Tibial artery (tissue), 4 donors: ENCODE measurements around the gene AHRR.
"Not testable (repeated sequence)": the region's sequence is repeated elsewhere in the genome, so short reads cannot be mapped to it uniquely, and the experiment has no call there.

ENCODE experiments used
- DNase-seq, 2 donors: peaks; one replicate each; pipeline ENCODE4 v3.0.0-alpha.2; 2019
- H3K27ac ChIP-seq, 2 donors: fragments of 200-600 bp; sonication (generic) in 1 of 2; 1 replicate in 1 of 2; 2 replicates in 1 of 2; pipeline ENCODE4 v1.5.1; 2018 to 2019; ENCODE audit warnings: mild to moderate bottlenecking in 1 of 2
- H3K27me3 ChIP-seq, 2 donors: fragments of 200-600 bp; sonication (generic) in 1 of 2; one replicate each; pipeline versions ENCODE4 v1.5.1 to v1.6.0; 2016 to 2019
- H3K36me3 ChIP-seq, 3 donors: fragments of 200-600 bp; sonication (generic) in 2 of 3; one replicate each; pipeline ENCODE4 v1.5.1; 2016 to 2019; ENCODE audit warnings: mild to moderate bottlenecking in 2 of 3
- H3K4me1 ChIP-seq, 4 donors: fragments of 200-600 bp; sonication (generic) in 2 of 4; 1 replicate in 3 of 4; 2 replicates in 1 of 4; pipeline ENCODE4 v1.5.1; 2016 to 2019
- H3K4me3 ChIP-seq, 2 donors: fragments of 200-600 bp; sonication (generic) in 1 of 2; 1 replicate in 1 of 2; 2 replicates in 1 of 2; pipeline ENCODE4 v1.5.1; 2018 to 2019; ENCODE audit warnings: mild to moderate bottlenecking in 2 of 2
- H3K9me3 ChIP-seq, 3 donors: fragments of 200-600 bp; sonication (generic) in 1 of 3; one replicate each; pipeline ENCODE4 v1.5.1; 2016 to 2019
- intact Hi-C: fragments of 100-400 bp; cut with DNase I; formaldehyde crosslinking; loops from one replicate; pipeline ENCODE4 v1.15.0; 2023; ENCODE audit warnings: low total_unique reads
- TF ChIP-seq, protein P1 (sequence below), 2 experiments: fragments of 200-600 bp in 1 of 2; fragments of 450-650 bp in 1 of 2; IDR thresholded peaks; one replicate each; pipeline ENCODE4 v1.5.1; 2017 to 2019; ENCODE audit warnings: antibody characterized with exemption in 2 of 2, mild to moderate bottlenecking in 1 of 2, moderate library complexity in 1 of 2

Gene AHRR

DNA sequence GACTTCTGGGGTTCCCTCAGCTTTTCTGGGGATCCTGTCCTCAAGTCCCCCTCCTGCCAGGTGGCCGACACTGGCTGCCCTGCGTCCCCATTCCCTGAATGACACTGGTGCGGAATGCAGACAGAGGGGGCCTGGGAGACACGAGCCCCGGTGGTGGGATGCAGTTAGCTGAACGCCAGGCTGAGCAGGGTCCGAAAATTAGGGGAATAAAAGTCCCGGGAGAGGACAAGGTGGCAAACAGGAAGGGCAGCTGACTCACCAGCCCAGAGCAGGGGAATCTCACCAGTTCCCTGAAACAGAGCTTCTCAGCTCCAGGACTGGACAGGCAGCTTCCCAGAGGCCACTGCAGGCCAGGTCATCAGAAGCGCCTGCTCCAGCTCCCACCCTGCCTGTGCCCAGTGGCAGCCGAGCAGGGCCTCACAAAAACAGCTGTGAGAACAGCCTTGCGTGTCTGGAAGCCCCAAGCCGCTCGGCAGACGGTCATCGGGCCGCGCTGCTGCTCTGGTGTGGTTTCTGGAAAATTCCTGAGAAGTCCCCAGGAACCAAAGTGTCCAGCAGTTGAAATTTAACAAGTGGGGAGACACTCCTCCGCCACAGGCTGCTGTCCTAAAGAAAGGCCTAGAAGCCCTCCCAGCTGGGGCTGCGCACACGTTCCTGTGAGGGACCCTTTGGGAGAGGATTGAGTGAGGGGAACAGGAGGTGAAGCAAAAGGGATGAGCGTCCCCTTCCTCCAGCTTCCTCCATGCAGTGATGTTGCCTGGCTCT lies 73.8 kb downstream of the AHRR start:
- Histone ChIP-seq H3K27ac (no peak overlapping the region), H3K27me3 (peaks cover 0 to 14% of the 10 kb centered on the region in 2 donors), H3K4me1 (peaks cover 0 to 12% (median 10%) of the 10 kb centered on the region in 4 donors), H3K4me3 (no peak overlapping the region), H3K36me3 (no peaks in the 10 kb centered on the region), H3K9me3 (no peaks in the 10 kb centered on the region)
- TF ChIP-seq, protein P1, sequence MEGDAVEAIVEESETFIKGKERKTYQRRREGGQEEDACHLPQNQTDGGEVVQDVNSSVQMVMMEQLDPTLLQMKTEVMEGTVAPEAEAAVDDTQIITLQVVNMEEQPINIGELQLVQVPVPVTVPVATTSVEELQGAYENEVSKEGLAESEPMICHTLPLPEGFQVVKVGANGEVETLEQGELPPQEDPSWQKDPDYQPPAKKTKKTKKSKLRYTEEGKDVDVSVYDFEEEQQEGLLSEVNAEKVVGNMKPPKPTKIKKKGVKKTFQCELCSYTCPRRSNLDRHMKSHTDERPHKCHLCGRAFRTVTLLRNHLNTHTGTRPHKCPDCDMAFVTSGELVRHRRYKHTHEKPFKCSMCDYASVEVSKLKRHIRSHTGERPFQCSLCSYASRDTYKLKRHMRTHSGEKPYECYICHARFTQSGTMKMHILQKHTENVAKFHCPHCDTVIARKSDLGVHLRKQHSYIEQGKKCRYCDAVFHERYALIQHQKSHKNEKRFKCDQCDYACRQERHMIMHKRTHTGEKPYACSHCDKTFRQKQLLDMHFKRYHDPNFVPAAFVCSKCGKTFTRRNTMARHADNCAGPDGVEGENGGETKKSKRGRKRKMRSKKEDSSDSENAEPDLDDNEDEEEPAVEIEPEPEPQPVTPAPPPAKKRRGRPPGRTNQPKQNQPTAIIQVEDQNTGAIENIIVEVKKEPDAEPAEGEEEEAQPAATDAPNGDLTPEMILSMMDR (IDR thresholded peaks at IDR 0.05): no peak
- DNase-seq: peak in 1 of 2 donors; percentile 48
- intact Hi-C loops: no loop called here

GRCh38 chr5:395921-396530 lies 74.5 kb downstream of the AHRR start:
- H3K9me3 ChIP-seq: no peaks in the 10 kb centered on the region
- intact Hi-C loops: no loop called here
- no peak overlapping the region for H3K4me3 ChIP-seq
- peaks cover 0 to 18% (median 14%) of the 10 kb centered on the region in 4 donors for H3K4me1 ChIP-seq
- H3K27ac ChIP-seq: no peak overlapping the region
- TF ChIP-seq, protein P1 (IDR thresholded peaks at IDR 0.05): no peak
- peaks cover 0 to 18% of the 10 kb centered on the region in 2 donors for H3K27me3 ChIP-seq
- peak in 1 of 2 donors; percentile 56 for DNase-seq
- no peaks in the 10 kb centered on the region for H3K36me3 ChIP-seq

DNA sequence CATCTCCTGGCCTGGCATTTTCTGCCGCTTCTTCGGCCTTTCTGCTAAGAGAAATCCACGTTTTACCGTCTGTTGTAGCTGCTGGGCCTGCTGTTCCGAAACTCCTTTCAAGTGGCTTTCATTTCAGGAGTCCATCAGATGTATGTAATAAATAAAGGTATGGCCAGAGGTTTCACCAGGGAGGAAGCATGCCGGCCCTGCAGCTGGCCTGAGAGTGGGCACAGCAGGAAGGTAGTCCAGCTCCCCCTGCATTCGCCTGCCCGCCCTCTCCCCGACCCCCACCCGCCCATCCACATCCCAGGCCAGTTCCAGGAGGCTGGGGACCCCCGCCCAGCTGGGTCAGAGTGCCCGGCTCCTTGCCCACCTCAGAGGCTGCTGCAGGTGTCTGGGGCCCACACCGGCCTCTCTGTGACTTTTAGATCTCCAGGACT lies 75.0 kb downstream of the AHRR start:
- TF ChIP-seq, protein P1 (IDR thresholded peaks at IDR 0.05): no peak
- DNase-seq: peak in 1 of 2 donors; percentile 49
- no peaks in the 10 kb centered on the region for H3K36me3 ChIP-seq
- intact Hi-C loops: no loop called here
- H3K4me1 ChIP-seq: peaks cover 0 to 19% (median 14%) of the 10 kb centered on the region in 4 donors
- H3K4me3 ChIP-seq: no peak overlapping the region
- H3K27ac ChIP-seq: no peak overlapping the region
- H3K27me3 ChIP-seq: peaks cover 0 to 23% of the 10 kb centered on the region in 2 donors
- no peaks in the 10 kb centered on the region for H3K9me3 ChIP-seq

DNA sequence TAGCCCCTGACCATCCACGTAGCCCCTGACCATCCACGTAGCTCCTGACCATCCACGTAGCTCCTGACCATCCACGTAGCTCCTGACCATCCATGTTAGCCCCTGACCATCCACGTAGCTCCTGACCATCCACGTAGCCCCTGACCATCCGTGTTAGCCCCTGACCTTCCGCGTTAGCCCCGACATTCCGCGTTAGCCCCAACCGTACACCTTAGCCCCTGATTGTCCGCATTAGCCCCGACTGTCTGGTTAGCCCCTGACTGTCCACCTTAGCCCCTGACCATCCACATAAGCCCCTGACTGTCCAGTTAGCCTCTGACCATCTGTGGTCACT lies 76.6 kb downstream of the AHRR start:
- intact Hi-C loops, H3K4me3 ChIP-seq, DNase-seq, H3K27ac ChIP-seq, H3K36me3 ChIP-seq, H3K9me3 ChIP-seq: not testable (repeated sequence)
- H3K4me1 ChIP-seq: peaks cover 0 to 19% (median 14%) of the 10 kb centered on the region in 4 donors
- peaks cover 0 to 27% of the 10 kb centered on the region in 2 donors for H3K27me3 ChIP-seq

DNA sequence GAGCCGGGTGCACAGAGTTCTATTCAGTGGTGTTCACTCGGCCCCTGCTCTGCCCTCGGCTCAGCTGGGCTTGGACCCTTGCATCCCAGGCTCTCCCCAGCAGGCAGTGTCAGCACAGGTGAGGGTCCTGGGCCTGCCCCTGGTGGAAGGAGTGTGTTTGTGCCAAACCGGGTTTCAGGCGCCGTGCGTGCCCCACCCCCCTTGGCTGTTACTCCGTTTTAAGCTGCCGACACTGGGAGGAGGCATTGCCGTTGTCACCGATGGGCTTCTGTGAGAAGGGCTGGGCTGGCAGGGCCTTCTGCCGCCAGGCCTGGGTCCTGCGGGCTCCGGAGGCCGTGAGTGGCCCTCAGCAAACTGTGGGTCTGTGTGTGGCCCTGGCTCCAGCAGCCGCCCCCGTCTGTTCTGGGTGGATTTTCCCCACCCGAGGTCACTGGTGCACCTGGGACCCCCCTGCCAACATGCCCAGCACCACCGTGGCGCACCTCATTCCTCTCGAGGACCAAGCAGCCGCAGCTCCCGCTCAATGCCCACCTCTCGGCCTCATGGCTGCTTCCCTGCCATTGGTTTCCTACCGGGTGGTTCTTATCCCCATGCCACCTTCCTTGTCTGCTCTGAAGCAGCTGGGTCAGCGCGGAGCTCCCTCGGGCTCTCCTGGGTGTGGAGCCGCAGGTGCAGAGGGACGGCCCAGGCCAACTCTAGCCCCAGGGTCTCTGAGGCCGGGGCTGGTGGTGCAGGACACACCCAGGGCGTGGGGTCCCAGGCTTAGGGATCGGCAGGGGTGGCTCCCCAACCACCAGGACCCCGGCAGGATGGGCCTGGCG lies 77.2 kb downstream of the AHRR start:
- H3K9me3 ChIP-seq: no peaks in the 10 kb centered on the region
- H3K4me3 ChIP-seq: no peak overlapping the region
- H3K27ac ChIP-seq: no peak overlapping the region
- H3K36me3 ChIP-seq: no peaks in the 10 kb centered on the region
- peaks cover 0 to 19% (median 14%) of the 10 kb centered on the region in 4 donors for H3K4me1 ChIP-seq
- intact Hi-C loops: no loop called here
- TF ChIP-seq, protein P1 (IDR thresholded peaks at IDR 0.05): no peak
- H3K27me3 ChIP-seq: peaks cover 0 to 27% of the 10 kb centered on the region in 2 donors
- DNase-seq: peak in 1 of 2 donors; percentile 60
